ENCODE measurements around the gene EFNB2.

The EFNB2 gene

DNA sequence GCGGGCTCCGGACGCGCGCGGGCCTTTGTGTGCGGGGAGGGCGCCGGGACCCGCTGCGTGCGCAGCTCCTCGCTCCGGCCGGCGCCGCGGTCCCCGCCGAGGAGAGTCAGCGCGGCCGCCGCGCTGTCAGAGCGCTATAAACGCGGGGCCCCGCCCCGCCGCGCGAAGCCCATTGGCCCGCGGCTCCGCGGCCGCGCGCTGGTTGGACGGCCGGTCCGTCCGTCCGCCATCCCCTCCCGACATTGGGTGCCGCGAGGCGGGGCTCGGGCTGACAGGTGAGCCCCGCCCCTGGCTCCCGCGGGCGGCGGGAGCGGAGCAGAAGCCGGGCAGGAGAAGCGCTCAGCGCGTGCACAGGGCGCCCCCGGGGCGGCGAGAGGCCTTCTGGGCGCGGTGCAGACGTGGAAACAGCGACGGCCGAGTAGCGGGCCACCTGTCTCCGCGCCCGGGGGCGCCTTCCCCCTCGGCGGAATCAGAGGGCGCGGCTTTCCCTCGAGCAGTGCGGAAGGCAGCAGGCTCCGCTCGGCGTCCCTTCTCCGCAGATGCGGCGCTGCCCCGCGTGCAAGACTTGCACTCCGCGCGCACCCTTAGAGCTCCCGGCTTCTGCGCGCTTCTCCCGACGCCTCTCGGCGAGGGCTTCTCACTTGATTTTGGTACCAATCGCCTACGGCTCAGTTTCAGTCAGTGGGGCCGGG, at the start of gene EFNB2:
Gene EFNB2 (minus strand): TSS at position 111 of the 692 bp plus-strand sequence. CDS start 698 bp downstream, outside the sequence.
- DNase-seq (ENCODE audit: low read depth): peak; percentile 59
- no peak for TF ChIP-seq CTCF (IDR thresholded peaks at IDR 0.05; ENCODE audit: control insufficient read depth, insufficient read depth, low read depth, low read length, missing control alignments)
- H3K4me3 ChIP-seq (ENCODE audit: control insufficient read depth, low read depth, low read length): peak within 1 kb of the TSS; percentile 81

GRCh38 chr13:106581225-106581624, 45.8 kb upstream of the EFNB2 start:
- H3K4me3 ChIP-seq (ENCODE audit: control insufficient read depth, low read depth, low read length): no peak overlapping the region
- no peak for TF ChIP-seq CTCF (IDR thresholded peaks at IDR 0.05; ENCODE audit: control insufficient read depth, insufficient read depth, low read depth, low read length, missing control alignments)
- no peak for DNase-seq (ENCODE audit: low read depth)

- no peak overlapping the region for H3K4me3 ChIP-seq (ENCODE audit: control insufficient read depth, low read depth, low read length)
- TF ChIP-seq CTCF (IDR thresholded peaks at IDR 0.05; ENCODE audit: control insufficient read depth, insufficient read depth, low read depth, low read length, missing control alignments): no peak
- DNase-seq (ENCODE audit: low read depth): no peak
Observed at GRCh38 chr13:106575896-106576295, 40.4 kb upstream of the EFNB2 start.

DNA sequence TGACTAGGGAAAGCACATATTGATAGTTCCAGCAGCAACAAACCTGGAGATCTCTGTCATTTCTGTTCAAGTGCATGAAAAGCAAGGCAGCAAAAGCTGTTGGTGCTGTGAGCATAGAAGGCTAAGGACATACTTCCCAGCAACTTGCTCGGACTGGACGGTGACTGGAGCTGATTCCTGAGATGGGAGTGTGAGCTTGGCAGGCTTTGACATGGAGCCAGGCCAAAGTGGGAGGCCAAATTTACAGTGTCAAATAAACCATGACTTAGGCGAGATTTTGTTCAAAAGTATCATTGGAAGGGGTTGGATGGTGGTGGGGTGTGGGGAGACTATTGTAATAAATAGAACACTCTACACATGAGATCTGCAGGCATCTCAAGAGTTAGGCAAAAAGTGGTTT, 38.4 kb upstream of the EFNB2 start:
- DNase-seq (ENCODE audit: low read depth): no peak
- no peak overlapping the region for H3K4me3 ChIP-seq (ENCODE audit: control insufficient read depth, low read depth, low read length)
- no peak for TF ChIP-seq CTCF (IDR thresholded peaks at IDR 0.05; ENCODE audit: control insufficient read depth, insufficient read depth, low read depth, low read length, missing control alignments)

- TF ChIP-seq CTCF (IDR thresholded peaks at IDR 0.05; ENCODE audit: control insufficient read depth, insufficient read depth, low read depth, low read length, missing control alignments): no peak
- peak; percentile 61 for DNase-seq (ENCODE audit: low read depth)
- no peak overlapping the region for H3K4me3 ChIP-seq (ENCODE audit: control insufficient read depth, low read depth, low read length)
Observed at GRCh38 chr13:106573284-106573846, 37.9 kb upstream of the EFNB2 start.

DNA sequence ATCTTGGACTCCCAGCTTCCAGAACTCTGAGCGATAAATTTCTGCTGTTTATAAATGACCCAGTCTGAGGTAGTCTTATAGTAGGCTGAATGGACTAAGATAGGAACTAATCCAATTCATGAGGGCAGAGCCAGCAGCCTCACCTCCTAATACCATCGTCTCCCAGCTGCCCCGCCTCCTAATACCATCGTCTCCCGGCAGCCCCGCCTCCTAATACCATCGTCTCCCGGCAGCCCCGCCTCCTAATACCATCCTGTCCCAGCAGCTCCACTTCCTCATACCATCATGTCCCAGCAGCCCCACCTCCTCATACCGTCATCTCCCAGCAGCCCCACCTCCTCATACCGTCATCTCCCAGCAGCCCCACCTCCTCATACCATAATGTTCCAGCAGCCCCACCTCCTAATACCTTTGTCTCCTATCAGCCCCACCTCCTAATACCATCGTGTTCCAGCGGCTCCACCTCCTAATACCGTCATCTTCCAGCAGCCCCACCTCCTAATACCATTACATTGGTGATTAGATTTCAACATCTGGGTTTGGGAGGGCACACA, 34.9 kb upstream of the EFNB2 start:
- no peak for DNase-seq (ENCODE audit: low read depth)
- no peak for TF ChIP-seq CTCF (IDR thresholded peaks at IDR 0.05; ENCODE audit: control insufficient read depth, insufficient read depth, low read depth, low read length, missing control alignments)
- no peak overlapping the region for H3K4me3 ChIP-seq (ENCODE audit: control insufficient read depth, low read depth, low read length)
